Measurements from ENCODE around the gene RPS19. TPM values are rescaled to one million over a fixed set of nuclear protein-coding genes. Genes with fewer than 3 reads are reported as not detected.

Gene RPS19
- total RNA-seq, 4 donors from 2014 or later: 922 to 1,801 (median 1,460) TPM

GRCh38 chr19:41886761-41887710 is 27.0 kb downstream of the RPS19 start:
- WGBS, 2 donors: 37 to 39% methylated on average over 11 to 12 of the region's 13 CpGs
- Histone ChIP-seq H3K4me3 (peak overlapping the region in 3 of 4 donors; percentile 22 to 41 (median 27)), H3K36me3 (peaks cover 17 to 46% (median 21%) of the 10 kb centered on the region in 3 donors), H3K4me1 (peaks cover 18 to 56% (median 25%) of the 10 kb centered on the region in 3 donors), H3K9me3 (no peaks in the 10 kb centered on the region), H3K27ac (peak overlapping the region in 3 of 4 donors; percentile 46 to 68 (median 57)), H3K27me3 (no peaks in the 10 kb centered on the region)
- DNase-seq: no peak
- intact Hi-C loops (cut with DNase I): no loop called here
- TF ChIP-seq POLR2A (IDR thresholded peaks at IDR 0.05): no peak
- TF ChIP-seq, protein P1, sequence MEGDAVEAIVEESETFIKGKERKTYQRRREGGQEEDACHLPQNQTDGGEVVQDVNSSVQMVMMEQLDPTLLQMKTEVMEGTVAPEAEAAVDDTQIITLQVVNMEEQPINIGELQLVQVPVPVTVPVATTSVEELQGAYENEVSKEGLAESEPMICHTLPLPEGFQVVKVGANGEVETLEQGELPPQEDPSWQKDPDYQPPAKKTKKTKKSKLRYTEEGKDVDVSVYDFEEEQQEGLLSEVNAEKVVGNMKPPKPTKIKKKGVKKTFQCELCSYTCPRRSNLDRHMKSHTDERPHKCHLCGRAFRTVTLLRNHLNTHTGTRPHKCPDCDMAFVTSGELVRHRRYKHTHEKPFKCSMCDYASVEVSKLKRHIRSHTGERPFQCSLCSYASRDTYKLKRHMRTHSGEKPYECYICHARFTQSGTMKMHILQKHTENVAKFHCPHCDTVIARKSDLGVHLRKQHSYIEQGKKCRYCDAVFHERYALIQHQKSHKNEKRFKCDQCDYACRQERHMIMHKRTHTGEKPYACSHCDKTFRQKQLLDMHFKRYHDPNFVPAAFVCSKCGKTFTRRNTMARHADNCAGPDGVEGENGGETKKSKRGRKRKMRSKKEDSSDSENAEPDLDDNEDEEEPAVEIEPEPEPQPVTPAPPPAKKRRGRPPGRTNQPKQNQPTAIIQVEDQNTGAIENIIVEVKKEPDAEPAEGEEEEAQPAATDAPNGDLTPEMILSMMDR (IDR thresholded peaks at IDR 0.05): no peak

- 40 to 45% methylated on average over 6 to 8 of the region's 17 CpGs for WGBS, 2 donors
- DNase-seq: no peak
Measured at GRCh38 chr19:41887711-41888382, 27.8 kb downstream of the RPS19 start.

DNA sequence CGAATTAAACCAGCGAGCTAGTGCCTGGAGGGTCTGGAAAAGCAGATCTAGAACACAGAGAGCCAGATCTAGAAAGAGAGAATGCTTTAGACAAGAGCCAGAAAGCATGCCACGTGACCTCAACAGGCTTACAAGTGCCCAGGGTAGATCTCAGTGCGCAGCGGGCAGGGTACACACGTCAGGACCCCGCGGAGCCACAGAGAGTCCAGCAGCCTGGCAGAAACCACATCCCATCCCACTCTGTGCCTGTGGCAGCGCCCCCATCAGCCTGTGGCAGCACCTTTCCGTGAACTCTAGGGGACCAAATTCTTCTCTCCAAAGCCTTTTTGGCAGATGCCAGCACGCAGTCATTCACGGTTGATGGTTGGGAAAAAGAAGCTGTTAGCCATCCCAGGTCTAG is 28.9 kb downstream of the RPS19 start:
- Histone ChIP-seq H3K36me3 (peaks cover 28 to 61% (median 31%) of the 10 kb centered on the region in 3 donors), H3K9me3 (no peaks in the 10 kb centered on the region), H3K4me1 (peaks cover 14 to 45% (median 20%) of the 10 kb centered on the region in 3 donors), H3K27ac (peak overlapping the region in 1 of 4 donors; percentile 68), H3K27me3 (no peaks in the 10 kb centered on the region), H3K4me3 (no peak overlapping the region)
- no peak for DNase-seq
- no peak for TF ChIP-seq POLR2A (IDR thresholded peaks at IDR 0.05)
- TF ChIP-seq, protein P1 (IDR thresholded peaks at IDR 0.05): no peak
- intact Hi-C loops (cut with DNase I): no loop called here
- 89 to 94% methylated on average over 7 of the region's 12 CpGs for WGBS, 2 donors

More at GRCh38 chr19:41887711-41888382, 27.8 kb downstream of the RPS19 start:
- H3K36me3 ChIP-seq: peaks cover 25 to 54% (median 29%) of the 10 kb centered on the region in 3 donors
- H3K27ac ChIP-seq: peak overlapping the region in 3 of 4 donors; percentile 46 to 68 (median 57)
- intact Hi-C loops (cut with DNase I): no loop called here
- H3K4me3 ChIP-seq: peak overlapping the region in 2 of 4 donors; percentile 27 to 41
- peaks cover 14 to 54% (median 20%) of the 10 kb centered on the region in 3 donors for H3K4me1 ChIP-seq
- H3K27me3 ChIP-seq: no peaks in the 10 kb centered on the region
- TF ChIP-seq, protein P1 (IDR thresholded peaks at IDR 0.05): peak in 1 of 6 experiments; percentile 49
- TF ChIP-seq POLR2A (IDR thresholded peaks at IDR 0.05): no peak
- no peaks in the 10 kb centered on the region for H3K9me3 ChIP-seq

GRCh38 chr19:41889896-41890295 is 29.8 kb downstream of the RPS19 start:
- no peak overlapping the region for H3K27ac ChIP-seq
- no peak for DNase-seq
- H3K4me1 ChIP-seq: peaks cover 7 to 39% (median 16%) of the 10 kb centered on the region in 3 donors
- intact Hi-C loops (cut with DNase I): no loop called here
- no peak overlapping the region for H3K4me3 ChIP-seq
- 87 to 98% methylated on average over 4 to 5 of the region's 8 CpGs for WGBS, 2 donors
- H3K9me3 ChIP-seq: no peaks in the 10 kb centered on the region
- H3K27me3 ChIP-seq: no peaks in the 10 kb centered on the region
- H3K36me3 ChIP-seq: peaks cover 31 to 70% (median 35%) of the 10 kb centered on the region in 3 donors
- TF ChIP-seq POLR2A (IDR thresholded peaks at IDR 0.05): no peak
- TF ChIP-seq, protein P1 (IDR thresholded peaks at IDR 0.05): no peak

Data from esophagus squamous epithelium (tissue), 5 donors.